ENCODE results near the gene C6orf52. TPM values are rescaled to one million over a fixed set of nuclear protein-coding genes. Genes with fewer than 3 reads are reported as not detected.

C6orf52 gene
- total and polyA plus RNA-seq, 9 of the 15 experiments (the other 6 are each of a cell fraction or from before 2014, with no cell fraction given) = 6.7 to 37.0 (median 11.1) TPM

GRCh38 chr6:10694302-10695085 lies at the start of gene C6orf52, which contains the start of gene PAK1IP1 (continued):
- TF ChIP-seq NKRF (IDR thresholded peaks at IDR 0.05; ENCODE audit: borderline replicate concordance) (peak; percentile 99), NFIX (CRISPR knock-in tag; IDR thresholded peaks at IDR 0.05; ENCODE audit: low read depth) (no peak), NFATC3 (IDR thresholded peaks at IDR 0.05) (peak; percentile 78; the same call in 1 of the 2 replicates), ASH1L (IDR thresholded peaks at IDR 0.05; ENCODE audit: borderline replicate concordance, low read depth, partially characterized antibody) (no peak), PRMT5 (CRISPR knock-in tag; IDR thresholded peaks at IDR 0.05) (no peak), MBD2 (IDR thresholded peaks at IDR 0.05; ENCODE audit: borderline replicate concordance, low read depth) (peak; percentile 83), SAFB2 (IDR thresholded peaks at IDR 0.05; ENCODE audit: borderline replicate concordance, low read depth, low read length, severe bottlenecking) (no peak), ZNF282 (CRISPR knock-in tag; IDR thresholded peaks at IDR 0.05) (no peak), COPS2 (conservative IDR thresholded peaks at IDR 0.05) (no peak), HNRNPUL1 (IDR thresholded peaks at IDR 0.05; ENCODE audit: low read length) (no peak), HLTF (IDR thresholded peaks at IDR 0.05) (0 out of 2 replicates have a peak, but pooled peaks have one; percentile 50), HDGF (IDR thresholded peaks at IDR 0.05) (no peak), ZZZ3 (IDR thresholded peaks at IDR 0.05) (peak; percentile 92), ARID3A (IDR thresholded peaks at IDR 0.05; ENCODE audit: borderline replicate concordance, low read depth, low read length) (no peak), ZNF592 (IDR thresholded peaks at IDR 0.05) (0 out of 2 replicates have a peak, but pooled peaks have one; percentile 29), ZNF277 (CRISPR knock-in tag; IDR thresholded peaks at IDR 0.05; ENCODE audit: borderline replicate concordance) (no peak), TCF7 (IDR thresholded peaks at IDR 0.05; ENCODE audit: borderline replicate concordance) (no peak), ZNF23 (CRISPR knock-in tag; IDR thresholded peaks at IDR 0.05) (no peak)
- TF ChIP-seq, protein P1, sequence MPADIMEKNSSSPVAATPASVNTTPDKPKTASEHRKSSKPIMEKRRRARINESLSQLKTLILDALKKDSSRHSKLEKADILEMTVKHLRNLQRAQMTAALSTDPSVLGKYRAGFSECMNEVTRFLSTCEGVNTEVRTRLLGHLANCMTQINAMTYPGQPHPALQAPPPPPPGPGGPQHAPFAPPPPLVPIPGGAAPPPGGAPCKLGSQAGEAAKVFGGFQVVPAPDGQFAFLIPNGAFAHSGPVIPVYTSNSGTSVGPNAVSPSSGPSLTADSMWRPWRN (IDR thresholded peaks at IDR 0.05; ENCODE audit: low read depth) = no peak; the same call in 1 of the 2 replicates
